GM19468 (cell line): ENCODE results near the gene FGFR2.

Experiments
- ATAC-seq: cut with Tn5 transposase; IDR thresholded peaks from one replicate; pipeline ENCODE4 v1.9.1; 2021; ENCODE audit warnings: mild to moderate bottlenecking, moderate library complexity, moderate number of reproducible peaks; ENCODE audit not compliant: unreplicated experiment; ENCODE audit errors: extremely low read depth

Gene FGFR2

DNA sequence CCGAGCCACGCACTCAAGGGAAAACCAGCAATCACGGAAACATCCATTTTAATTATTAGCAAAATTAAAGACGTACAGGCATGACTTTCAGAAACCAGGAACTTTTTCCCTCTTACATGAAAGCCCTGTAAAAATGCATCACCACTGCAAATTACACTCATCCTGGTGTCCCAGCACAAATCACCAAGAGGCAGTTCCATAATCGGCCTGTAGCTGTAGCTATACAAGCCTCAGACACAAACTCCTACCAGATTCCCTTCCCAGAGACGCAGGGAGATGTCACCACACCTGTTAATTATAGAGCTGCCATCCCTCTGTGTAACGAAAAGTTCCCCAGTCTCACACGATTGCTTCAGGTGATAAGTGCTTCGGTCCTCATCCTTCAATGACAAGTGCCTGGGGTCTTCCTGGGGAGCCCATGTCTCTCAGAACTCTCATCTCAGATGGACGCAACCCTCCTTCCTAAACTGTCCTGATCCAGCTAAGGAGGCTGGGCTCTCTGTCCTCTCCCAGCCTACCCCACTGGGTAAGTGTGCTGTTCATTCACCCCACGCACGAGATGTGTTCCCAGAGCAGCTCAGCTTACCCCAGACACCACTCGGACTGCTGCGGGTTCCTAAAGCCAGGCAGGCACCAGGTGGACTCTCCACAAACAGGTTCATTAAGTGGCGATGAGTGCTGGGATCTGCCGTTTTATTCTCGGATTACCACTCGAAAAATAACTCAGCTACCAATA, 5.9 kb downstream of the FGFR2 start:
- ATAC-seq = no peak

DNA sequence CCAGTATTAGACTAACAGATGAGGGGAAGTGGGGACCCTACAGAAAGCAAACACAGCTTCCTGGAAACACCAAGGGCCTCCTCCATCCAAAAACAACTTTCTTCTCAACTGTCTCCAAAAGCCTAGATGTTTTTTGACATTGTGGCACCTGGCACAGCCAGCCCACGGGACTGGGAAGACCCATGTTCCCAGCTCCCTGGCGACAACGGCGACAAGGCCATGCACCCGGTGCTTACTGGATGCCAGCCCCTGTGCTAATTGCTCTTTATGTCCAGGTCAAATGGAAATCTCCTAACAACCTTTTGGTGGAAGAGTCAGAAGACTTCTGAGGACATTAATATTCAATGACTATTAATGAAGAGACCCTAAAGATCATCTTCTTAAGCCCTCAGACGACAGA, 7.1 kb downstream of the FGFR2 start:
- ATAC-seq = no peak

DNA sequence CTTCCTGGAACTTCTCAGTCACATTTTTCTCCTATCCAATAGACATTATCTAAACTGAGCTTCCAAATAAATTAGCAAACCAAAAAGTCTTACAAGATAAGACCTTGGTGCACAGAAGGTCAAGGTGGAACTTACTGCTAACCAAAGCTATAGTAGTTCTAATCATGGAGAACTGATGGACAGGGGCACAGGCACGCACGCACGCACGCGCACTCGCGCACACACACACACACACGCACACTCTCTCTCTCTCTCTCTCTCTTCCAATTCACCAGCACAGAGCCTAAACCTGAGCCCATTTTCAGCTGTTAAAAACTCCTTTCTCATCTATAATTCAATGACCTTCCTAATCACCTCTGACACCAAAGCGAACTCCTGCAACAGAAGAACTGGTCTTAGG, 7.5 kb downstream of the FGFR2 start:
- no peak for ATAC-seq

DNA sequence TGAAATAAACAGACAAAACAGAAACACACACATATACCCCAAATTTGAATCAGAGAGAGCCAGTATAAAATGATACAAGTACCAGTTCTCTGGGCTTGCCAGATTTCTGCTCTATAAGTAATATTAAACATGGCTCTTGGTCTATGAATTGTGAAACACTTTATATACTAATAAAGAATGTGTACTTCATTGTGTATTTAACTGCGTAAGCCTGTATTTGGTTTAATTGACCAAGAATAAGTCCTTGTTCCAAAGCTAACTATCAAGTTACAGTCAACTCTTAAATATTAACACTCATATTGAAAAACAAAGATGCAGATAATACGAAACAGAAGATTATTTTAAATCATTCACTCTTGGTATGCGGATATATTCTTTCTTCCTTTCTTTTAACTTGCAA, 8.7 kb downstream of the FGFR2 start:
- no peak for ATAC-seq

DNA sequence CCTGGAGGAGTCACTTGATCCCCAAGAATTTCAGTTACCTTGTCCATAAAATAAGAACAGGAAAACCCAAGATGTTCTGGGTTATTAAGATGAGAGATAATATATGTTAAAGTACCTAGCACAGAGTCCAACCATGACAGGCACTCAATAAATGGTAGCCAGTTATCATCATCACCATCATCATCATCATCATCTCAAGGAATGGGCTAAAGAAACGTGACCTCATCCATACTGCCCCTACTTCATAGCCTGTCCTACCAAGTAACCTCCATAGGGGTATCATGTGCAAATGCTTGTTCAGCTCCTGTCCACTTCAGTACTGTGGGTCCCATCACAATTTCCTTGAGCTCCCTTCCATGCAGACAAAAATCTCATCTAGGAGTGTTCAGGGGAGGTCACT, 14.4 kb downstream of the FGFR2 start:
- ATAC-seq = no peak

DNA sequence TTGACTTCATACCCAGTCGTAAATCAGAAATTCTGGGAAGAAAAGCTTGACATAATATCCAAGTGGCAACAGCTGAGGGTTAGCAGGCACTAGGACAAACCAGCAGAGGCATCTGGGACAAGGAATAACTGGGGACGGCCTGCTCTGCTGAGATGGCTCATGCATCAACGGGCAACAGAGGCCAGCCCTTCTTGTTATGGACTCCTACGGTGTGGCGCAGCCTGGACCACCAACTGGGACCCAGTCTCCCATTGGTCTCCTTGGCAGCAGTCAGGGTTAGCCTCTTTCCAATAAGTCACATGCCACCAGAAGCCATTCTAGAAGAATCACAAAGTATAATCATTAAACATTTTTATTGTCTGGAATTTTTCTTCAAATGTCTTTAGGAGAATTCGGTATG, 15.0 kb downstream of the FGFR2 start:
- no peak for ATAC-seq

DNA sequence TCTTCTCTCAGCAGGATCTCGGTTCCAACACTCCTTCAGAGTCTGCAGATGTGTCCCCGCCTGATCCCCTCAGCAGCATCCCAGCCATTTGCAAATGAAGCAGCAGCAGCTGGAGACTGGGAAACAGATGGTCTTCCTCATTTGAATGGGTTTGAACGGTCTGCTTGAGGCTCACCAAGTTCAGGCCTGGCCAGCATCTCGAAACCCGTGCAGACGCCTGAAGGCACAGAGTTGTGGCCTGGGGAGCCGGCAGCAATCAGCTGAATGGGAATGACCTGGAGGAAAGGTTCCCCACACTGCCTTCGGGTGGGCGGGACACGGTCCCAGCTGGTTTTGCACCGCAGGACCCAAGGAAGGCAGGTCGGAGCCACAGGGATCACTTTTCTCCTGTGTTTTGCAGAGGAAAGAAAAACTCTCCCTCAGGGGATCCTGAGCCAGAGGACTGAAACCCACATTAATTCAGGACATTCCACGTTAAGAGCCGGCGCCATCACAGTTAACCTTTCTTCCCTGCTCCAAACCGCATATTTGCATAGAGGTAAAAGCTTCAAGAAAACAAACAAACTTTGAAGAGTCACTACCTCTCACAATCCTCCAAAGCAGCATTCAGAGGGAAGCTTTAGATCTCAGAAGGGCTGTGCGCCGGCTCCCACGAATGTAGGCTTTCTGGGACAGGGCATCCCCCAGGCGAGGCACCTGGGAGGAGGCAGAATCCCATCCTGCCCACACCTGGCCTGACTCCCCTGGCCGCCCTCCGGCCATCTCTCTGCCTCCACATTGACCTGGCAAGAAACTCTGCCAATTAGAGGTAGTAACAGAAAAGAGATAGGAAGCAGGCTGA, 17.7 kb downstream of the FGFR2 start:
- ATAC-seq = no peak

DNA sequence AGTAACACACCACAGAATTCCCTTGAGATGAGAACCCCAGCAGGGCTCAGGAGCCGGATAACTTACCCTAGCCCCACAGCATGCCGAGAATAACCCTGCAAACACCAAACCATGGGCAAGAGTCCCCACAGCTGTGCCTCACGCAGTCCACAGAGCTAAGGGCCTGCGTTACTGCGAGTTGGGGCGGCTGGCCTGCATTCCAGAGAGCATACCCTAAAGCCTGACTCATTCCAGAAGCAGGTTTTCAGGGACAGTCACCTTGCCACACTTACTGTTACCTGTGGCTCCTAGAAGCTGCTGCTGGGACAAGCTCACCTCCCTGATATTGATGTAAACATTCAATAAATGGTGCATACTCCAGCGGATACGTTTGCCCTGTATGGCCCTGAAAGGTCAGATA, 18.6 kb downstream of the FGFR2 start:
- no peak for ATAC-seq

DNA sequence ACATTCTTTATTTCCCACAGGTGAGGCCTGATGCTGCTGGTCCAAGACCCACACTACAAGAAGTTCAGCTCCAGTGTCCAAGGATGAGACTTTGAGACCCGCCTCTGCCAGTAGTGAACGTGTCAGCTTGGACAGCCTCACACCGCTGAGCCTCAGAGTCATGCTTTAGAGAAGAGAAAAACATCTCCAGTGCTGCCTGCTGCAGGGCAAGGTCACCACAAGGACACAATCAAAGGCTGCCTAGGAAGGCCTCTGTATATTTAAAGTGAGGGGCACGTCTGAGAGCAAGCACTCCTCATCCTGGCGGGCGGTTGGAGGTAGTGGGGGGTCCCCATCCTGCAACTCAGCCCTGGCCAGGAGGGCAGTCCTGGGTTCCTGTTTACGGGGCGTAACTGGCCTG, 19.3 kb downstream of the FGFR2 start:
- ATAC-seq = no peak

DNA sequence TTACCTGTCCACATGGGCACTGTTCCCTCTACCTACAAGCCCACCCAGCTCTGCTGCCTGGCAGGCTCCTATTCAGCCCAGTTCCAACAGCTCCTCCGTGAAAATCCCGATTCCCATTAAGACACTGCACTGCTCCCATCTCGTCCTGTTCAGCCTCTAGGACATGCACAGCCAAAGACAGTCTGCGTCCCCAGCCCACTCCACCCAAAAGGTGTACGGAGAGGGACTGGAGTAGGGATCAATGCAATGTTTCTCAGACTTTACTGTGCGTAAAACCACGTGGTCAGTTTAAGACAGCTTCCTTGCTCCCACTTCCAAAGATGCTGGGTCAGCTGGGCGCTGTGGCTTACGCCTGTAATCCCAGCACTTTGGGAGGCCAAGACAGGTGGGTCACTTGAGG, 19.9 kb downstream of the FGFR2 start:
- no peak for ATAC-seq

DNA sequence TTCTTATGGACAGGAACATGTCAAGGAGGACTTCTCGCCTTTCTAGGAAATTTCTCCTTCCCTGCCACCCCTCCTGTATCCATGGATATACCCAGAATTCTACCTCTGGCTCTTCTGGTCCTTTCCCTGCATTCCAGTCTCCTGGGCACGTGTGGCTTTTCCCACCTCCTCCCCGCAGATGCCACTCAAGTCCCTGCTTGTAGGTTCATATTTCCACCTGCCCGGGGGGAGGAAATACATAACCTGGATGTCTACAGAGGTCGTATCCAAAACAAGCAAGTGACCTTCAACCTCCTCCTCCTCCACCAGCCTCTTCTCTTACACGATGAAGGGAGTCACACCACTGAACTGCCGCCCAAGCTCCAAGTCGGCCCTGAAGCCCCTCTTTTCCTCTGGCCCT, 20.7 kb downstream of the FGFR2 start:
- ATAC-seq = no peak

DNA sequence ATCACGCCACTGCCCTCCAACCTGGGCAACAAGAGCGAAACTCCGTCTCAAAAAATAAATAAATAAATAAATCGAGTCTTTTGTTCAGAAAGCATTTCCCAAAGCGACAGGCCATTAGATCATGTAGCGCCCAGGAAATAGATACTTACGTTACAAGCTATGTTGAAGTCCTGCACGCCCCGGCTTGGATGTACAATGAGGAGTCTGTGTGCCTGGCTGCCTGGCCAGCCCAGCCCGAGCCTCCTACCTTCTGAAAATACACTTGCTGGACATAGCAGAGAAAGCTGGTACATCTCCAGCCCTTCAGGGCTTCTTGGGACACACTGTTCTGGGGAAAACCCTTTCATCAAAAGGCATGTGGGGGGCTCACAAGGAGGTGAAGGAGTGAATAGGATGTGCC, 22.1 kb downstream of the FGFR2 start:
- no peak for ATAC-seq

DNA sequence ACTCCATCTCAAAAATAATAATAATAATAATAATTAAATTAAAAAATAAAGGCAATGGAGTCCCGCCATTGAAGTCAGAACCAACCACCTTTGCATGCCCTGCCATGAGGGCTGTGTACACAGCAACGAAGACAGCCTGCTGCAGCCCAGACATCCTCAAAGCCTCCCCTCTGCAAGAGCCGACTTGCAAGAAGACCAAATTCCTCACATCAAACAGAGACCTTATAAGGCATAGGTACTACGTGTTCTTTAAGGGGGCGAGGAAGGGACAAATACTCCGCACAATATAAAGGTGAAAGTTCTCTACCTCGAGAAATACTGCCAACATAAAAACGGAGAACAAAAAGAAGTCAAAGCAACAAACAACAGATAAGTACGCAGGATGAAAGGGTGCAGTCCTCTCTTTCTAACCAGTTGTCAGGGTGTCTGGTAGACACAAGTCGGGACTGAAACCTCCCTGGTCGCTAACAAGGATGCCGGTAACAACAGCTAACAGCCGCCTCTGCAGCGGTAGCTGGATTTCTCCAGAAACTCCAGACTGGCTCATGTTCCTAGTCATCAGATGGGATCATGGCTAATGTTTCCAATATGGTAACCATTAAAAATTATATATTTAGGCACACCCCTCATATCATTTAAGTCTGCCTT, 23.6 kb downstream of the FGFR2 start:
- ATAC-seq = no peak

DNA sequence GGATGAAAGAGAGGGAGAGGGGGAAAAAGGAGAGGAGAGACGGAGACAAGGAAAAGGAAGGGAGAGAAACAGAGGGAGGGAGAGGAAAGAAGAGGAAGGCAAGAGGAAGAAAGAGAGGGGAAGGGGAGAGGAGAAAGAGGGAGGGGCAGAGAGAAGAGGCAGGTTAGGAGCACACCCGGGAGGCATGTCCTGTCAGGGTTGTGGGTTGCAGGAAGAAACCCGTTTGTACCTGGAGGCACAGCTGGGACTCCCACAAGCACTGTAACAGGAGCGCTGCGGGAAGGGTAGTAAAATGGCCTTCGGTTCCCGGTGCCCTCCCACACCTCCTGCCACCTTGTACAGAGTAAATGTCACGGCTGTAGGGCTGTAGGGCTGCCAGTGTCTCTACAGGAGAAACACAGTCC, 24.7 kb downstream of the FGFR2 start:
- no peak for ATAC-seq

DNA sequence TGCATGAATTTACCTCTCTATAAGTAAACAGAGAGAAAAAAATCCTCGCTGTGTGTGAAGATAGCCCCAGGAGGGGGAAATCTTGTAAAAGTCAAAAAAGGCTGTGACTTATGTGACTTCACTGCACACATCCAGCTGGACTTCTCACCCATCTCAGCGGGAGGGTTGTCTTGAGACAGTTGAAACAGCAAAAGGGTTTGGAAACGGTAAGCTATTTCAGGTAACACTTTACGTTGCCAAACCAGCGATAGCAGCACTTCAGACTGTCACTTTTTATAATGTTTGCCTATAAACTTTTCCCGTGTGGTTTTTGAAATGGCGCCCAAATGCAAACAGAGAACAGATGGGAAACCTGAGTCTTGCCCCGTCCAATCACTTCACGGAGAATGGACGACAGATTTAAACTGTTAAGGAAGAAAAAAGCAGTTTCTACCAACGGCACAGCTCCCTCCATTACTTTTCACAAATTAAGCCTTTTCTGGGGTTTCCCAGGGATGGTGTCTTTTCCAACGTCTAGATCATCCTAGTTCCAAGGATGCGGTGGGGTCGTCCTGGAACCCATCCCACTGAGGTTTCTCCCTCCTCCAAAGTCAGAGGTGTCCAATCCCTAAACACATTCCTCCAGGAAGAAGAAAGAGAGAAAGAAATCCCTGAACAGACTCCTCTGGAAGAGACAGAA, 25.2 kb downstream of the FGFR2 start:
- ATAC-seq = no peak

DNA sequence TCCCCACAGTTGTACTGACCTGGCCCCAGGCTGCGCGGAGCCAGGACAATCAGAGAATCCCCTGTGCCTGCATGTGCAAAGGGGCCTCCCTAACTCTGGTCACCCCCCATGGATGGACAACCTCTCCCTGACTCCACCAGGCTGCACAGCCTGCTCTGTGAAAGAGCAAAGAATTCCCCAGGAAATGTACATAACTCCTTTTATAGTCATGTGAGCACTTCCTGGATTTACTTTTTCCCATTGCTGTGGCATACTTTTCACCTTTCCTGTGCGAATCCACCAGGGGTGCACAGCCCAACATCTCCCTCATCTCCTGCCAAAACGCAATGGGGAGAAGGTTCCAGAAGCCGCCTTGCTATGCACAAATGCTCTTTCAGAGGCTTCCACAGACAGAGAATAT, 27.9 kb downstream of the FGFR2 start:
- no peak for ATAC-seq

DNA sequence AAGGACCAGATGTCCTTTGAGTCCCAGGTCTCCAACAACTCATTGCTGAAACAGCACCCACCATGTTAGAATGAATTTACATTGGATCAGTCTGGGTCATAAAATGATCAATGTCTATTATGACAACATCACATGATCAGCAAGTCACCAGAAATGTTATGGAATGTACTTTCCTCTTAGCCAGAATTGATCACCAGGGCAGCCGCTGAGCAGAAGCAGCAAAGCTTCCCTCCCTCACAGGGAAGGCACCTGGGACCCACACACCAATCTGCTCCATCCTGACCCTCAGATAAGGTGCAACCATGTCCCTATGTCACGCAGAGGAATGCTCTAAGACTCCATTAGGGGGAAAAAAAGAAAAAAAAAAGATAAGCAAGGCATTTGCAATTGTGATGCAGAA, 30.0 kb downstream of the FGFR2 start:
- ATAC-seq = no peak

DNA sequence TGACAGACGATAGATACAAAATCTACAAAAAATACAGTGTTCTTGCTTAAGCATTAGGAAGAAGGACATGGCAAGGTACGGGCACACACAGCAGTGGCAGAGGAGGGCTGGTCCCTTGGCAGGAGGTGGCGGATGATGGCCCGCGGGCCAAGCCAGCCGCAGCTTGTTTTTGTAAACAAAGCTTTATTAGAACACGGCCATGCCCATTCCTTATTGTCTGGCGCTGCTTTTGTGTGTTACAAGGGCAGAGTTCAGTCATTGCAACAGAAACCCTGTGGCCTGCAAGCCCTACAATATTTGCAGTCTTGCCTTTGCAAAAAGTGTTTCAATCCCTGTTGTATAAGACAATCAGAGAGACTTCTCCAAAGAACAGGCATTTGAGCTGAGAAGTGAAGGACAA, 30.7 kb downstream of the FGFR2 start:
- ATAC-seq = no peak

DNA sequence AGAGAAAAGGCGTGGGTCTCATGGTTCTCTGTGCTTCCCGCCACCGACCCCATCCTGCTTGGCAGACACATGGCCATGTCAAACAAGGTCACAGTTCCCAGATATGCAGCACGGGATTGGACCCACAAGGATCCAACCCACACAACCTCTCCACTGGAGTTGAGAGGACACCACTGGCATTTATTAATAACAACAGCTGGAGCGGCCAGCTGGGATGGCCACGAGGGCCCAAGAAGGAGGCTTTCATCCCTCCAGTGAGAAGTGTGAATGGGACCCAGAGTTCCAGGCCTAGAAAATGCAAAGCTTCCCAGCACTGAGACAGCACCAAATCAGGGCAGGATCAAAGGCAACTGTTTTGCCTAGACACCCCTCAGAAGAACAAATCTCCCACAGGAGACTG, 31.5 kb downstream of the FGFR2 start:
- ATAC-seq = no peak

DNA sequence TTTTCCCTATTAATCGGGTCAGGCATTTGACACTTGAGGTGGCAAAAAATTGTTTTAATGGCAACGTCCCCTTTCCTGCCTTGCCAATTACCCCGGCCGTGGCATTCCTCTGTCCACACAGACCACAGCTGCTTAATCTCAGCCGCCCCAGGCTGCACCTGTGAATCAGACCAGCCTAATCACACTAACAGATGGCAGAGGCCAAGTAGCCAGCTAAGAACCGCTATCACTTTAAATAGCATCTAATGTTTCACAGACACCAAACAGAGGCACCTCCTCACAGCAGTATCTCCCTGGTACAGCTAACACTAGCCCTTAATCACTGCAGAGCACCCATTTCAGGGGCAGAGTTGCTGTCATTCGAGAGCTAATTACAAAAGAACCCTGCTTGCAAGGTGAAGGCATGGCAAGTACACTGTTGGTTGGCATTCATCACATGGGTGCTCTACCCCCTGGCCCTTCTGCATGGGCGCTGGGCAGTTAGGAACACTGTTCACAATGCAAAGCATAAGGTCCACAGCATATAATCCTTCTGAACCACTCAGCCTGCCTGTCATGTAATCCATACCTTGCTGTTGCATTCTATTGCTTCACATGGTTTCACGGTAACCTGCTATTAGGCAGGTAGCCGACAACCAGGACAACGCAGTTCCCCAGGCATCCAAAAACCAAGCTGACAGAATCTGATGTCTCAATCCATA, 38.8 kb downstream of the FGFR2 start:
- ATAC-seq = no peak
